AG04449 (cell line): ENCODE results near the gene MAN1A2.

ENCODE experiments used
- CTCF ChIA-PET: fragments of 350-600 bp; formaldehyde crosslinking; extraction: SDS; loops from one replicate; lab custom pipeline; 2021; ENCODE audit warnings: antibody characterized with exemption; lab: Yijun Ruan, JAX
- POLR2A ChIA-PET: fragments of 400-600, 350-600 bp; formaldehyde crosslinking; extraction: SDS; loops from one replicate; lab custom pipeline; 2020; ENCODE audit warnings: antibody characterized with exemption, inconsistent platforms; lab: Yijun Ruan, JAX
- DNase-seq: peaks from one replicate; pipeline ENCODE4 v3.0.0-alpha.2; 2010; ENCODE audit warnings: low read depth, low spot score
- H3K4me3 ChIP-seq: 2 replicates; pipeline ENCODE4 v1.5.1; 2011; ENCODE audit warnings: low read depth, mild to moderate bottlenecking, control low read depth, low read length
- TF ChIP-seq, protein P1 (sequence below): IDR thresholded peaks from one replicate; pipeline ENCODE4 v1.5.1; 2011; ENCODE audit warnings: mild to moderate bottlenecking, moderate library complexity, low read length, control low read depth, inconsistent platforms; ENCODE audit not compliant: insufficient read depth; ENCODE audit errors: missing control alignments

The MAN1A2 gene

DNA sequence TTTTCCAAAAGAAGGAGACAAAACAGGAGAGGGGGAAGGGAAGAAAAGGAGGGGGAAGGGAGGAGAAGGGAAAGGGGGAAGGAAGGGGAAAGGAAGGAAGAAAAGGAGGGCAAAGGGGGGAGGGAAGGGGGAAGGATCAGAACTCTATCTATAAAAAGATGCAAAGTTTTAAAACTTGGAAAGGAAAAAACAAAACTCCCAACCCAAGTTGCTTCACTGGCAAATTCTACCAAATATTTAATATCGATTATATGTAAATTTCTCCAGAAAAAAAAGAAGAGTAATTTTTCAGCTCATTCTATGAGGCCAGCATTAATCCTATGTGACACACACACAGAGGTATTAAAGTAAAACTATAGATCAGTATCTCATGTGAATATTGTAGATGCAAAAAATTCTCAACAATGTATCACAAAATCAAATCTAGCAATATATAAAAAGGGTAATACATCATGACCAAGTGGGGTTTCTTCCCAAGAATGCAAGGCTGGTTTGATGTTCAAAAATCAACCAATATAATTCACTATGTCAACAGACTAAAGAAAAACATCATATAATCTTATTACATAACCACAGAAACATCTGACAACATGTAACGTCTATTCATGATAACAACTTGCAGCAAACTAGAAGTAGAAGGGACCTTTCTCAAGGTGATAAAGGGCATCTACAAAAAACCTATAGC is 57.9 kb downstream of the MAN1A2 start:
- ChIA-PET POLR2A (no interaction called here), CTCF (no interaction called here)
- DNase-seq: no peak
- TF ChIP-seq, protein P1, sequence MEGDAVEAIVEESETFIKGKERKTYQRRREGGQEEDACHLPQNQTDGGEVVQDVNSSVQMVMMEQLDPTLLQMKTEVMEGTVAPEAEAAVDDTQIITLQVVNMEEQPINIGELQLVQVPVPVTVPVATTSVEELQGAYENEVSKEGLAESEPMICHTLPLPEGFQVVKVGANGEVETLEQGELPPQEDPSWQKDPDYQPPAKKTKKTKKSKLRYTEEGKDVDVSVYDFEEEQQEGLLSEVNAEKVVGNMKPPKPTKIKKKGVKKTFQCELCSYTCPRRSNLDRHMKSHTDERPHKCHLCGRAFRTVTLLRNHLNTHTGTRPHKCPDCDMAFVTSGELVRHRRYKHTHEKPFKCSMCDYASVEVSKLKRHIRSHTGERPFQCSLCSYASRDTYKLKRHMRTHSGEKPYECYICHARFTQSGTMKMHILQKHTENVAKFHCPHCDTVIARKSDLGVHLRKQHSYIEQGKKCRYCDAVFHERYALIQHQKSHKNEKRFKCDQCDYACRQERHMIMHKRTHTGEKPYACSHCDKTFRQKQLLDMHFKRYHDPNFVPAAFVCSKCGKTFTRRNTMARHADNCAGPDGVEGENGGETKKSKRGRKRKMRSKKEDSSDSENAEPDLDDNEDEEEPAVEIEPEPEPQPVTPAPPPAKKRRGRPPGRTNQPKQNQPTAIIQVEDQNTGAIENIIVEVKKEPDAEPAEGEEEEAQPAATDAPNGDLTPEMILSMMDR: no peak
- H3K4me3 ChIP-seq: no peak overlapping the region

DNA sequence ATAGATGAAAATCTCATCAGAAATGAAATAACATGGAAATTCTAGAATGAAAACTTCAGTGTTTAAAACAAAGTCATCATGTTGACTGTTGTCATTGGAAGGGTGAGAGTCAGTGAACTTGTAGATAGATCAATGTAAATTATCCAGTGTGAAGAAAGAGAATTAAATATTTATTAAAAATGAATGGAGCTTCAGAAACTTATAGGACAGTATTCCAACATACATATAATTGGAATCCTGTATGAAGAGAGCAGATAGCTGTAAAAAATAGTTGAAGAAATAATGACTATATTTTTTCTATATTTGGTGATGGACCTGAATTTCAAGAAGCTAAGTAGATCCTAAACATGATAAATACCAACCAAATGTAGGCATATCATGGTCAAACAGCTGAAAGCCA is 60.0 kb downstream of the MAN1A2 start:
- TF ChIP-seq, protein P1: no peak
- POLR2A ChIA-PET: no interaction called here
- CTCF ChIA-PET: no interaction called here

DNA sequence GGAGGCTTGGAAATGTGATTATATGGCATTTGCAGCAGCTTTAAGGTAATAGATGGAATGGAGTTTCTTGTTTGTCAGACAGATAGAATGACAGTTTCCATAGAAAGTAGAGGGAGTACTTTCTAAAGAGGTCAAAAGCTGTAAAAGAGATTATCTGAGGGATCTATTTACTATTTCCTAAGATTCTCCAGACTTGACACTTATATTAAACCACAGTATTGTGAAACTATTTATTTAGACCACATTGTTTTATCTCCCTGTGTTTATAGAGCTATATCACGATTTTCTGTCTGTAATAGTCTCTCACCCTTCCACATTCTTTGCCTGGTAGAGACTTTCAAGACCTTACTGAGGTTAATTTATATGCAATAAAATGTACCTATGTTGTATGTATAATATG is 66.7 kb downstream of the MAN1A2 start:
- CTCF ChIA-PET: no interaction called here
- TF ChIP-seq, protein P1: no peak
- H3K4me3 ChIP-seq: no peak overlapping the region

More for the DNA sequence above, 60.0 kb downstream of the MAN1A2 start:
- DNase-seq: no peak
- H3K4me3 ChIP-seq: no peak overlapping the region

DNA sequence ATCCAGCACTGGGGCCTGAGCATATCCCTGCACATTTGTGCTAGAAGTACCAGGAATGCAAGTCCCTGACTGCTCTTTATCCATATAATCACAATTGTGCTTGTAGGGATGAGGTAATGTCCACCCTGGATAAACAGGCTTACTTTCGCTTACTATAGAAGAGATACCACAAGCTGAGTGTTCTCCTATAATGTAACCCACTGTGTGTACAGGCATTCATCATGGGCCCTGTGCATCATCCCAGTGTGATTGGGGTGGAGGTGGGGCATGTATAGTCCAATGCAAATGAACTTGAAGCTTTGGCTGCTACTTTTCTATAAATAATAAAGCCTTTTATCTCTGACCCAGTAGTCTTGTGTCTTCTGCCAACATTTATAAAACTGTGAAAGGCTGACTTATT is 69.3 kb downstream of the MAN1A2 start:
- POLR2A ChIA-PET: no interaction called here
- TF ChIP-seq, protein P1: no peak
- DNase-seq: no peak
- CTCF ChIA-PET: interaction anchor here (0.9 kb wide), 1 partner anchor 21 kb away, joined by 3 read pairs; no protein-coding TSS in a partner anchor
- no peak overlapping the region for H3K4me3 ChIP-seq

More for the DNA sequence above, 66.7 kb downstream of the MAN1A2 start:
- no peak for DNase-seq
- POLR2A ChIA-PET: no interaction called here

DNA sequence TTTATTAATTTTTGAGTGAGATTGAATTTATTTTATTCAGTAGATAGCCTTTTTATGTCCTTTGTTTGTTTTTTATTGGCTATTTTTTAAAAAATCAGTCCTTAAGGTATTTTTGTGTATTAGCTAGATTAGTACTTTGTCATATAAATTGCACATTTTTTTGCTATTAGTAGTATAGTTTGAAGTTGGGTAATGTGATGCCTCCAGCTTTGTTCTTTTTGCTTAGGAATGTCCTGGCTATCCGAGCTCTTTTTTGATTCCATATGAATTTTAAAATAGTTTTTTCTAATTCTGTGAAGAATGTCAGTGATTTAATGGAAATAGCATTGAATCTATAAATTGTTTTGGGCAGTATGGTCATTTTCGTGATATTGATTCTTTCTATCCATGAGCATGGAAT is 80.4 kb downstream of the MAN1A2 start:
- CTCF ChIA-PET: no interaction called here
- no peak for DNase-seq
- POLR2A ChIA-PET: no interaction called here
- TF ChIP-seq, protein P1: no peak
- H3K4me3 ChIP-seq: no peak overlapping the region

DNA sequence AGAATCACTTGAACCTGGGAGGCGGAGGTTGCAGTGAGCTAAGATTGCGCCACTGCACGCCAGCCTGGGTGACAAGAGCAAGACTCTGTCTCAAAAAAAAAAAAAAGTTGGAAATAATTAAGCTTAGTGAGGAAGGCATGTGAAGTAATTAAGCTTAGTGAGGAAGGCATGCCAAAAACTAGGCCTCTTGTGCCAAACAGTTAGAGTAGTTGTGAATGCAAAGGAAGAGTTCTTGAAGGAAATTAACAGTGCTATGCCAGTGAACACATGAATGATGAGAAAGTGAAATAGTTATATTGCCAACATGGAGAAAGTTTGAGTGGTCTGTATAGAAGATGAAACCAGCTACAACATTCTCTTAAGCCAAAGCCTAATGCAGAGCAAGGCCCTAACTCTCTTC is 85.0 kb downstream of the MAN1A2 start:
- ChIA-PET POLR2A (no interaction called here), CTCF (no interaction called here)
- TF ChIP-seq, protein P1: no peak

More for the DNA sequence above, 85.0 kb downstream of the MAN1A2 start:
- no peak overlapping the region for H3K4me3 ChIP-seq
- DNase-seq: no peak
